ENCODE results near the gene TLR9.

Gene TLR9

GRCh38 chr3:52248165-52248541 is 22.7 kb upstream of the TLR9 start:
- in situ Hi-C loops (cut with HindIII; ENCODE audit: low sequenced_read_pairs) = no loop called here

DNA sequence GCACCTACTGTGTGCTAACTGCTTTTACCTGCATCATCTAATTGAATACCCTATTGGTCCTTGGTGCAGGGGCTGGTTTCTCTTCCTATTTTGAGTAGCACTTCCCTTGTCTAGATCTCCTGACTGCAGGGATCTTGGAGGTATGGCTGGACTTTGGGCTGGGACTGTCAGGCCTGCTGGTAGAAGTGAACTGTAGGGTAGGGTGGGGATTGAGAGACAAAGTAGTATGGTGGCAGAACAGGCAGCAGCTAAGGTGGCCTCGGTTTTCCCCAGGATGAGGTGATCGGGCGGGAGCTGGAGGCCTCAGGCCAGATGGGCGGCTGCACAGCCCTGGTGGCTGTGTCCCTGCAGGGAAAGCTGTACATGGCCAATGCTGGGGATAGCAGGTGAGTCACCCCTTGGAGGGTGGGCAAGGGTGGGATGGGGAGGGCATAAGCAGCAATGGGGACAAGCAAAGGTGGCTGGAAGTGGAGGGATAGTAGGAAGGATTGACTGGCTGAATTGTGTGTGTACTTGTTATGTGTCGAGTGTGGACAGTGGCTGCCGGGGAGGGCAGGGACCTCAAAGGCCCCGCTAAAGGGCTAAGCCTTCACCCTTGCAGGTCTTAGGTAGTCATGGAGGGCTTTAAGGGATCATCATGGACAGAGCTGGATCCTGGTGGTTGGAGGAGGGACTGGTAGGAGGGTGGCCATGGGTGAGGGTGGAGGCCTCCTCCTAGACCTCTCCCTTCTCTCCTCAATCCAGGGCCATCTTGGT is 22.1 kb upstream of the TLR9 start:
- in situ Hi-C loops (cut with HindIII; ENCODE audit: low sequenced_read_pairs) = no loop called here

DNA sequence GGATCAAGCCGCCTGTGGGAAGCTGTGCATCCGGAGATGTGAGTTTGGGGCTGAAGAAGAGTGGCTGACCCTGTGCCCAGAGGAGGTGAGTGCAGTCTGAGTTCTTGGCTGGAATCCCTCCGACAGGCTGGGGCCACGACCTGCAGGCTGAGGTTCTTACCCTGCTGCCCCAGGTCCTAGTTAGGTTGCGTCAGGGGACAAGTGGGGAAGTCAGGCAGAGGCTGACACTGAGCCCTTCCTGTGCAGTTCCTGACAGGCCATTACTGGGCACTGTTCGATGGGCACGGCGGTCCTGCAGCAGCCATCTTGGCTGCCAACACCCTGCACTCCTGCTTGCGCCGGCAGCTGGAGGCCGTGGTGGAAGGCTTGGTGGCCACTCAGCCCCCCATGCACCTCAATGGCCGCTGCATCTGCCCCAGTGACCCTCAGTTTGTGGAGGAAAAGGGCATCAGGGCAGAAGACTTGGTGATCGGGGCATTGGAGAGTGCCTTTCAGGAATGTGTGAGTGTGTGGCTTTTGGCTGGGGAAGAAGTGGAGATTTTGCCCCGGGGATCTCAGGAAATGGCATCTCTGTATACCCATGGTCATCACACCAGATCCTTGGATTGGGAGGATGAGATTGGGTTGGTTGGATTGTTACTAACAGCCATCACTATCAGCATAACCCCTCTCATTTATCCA is 21.4 kb upstream of the TLR9 start:
- in situ Hi-C loops (cut with HindIII; ENCODE audit: low sequenced_read_pairs) = no loop called here

GRCh38 chr3:52246264-52246620 is 20.8 kb upstream of the TLR9 start:
- in situ Hi-C loops (cut with HindIII; ENCODE audit: low sequenced_read_pairs) = no loop called here

DNA sequence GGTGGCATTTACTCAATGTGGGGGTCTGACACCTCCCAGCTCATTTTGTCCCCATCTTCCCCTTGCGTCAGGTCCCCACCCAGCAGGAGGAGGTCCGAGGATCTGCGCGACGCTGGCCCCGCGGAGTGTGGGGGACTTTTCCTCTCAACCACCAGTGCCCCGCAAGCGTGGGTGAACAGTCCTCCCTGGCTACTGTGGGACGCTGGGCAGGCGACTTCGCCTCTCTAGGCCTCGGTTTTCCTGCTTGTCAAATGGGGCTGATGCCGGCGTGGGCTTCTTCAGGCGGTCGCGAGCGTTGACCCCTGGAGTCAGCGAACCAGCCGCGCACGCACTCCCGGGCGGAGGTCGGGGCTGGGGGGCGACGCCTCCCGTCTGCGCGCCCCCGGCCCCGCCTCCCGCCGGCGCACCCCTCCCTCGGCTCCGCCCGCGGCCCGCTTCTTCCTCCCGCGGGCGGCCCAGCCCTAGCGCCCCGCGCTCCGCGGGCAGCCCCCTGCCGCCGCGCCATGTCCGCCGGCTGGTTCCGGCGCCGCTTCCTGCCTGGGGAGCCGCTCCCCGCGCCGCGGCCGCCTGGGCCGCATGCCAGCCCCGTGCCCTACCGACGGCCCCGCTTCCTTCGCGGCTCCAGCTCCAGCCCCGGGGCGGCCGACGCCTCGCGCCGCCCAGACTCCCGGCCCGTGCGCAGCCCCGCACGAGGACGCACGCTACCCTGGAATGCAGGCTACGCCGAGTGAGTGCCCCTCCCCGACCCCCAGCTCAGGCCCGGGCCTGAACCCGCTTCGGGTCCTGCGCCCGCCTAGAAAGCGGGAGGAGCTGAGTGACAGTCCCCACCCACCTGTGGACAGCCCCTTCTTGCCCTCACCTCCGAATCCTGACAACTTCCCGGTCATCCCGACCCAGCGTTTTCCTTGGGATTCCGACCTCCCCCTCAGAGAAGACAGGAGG is 20.1 kb upstream of the TLR9 start, which contains the start of gene PPM1M:
Gene PPM1M, plus strand, starts transcription at position 438 of the 942 bp plus-strand sequence. Its CDS starts 66 bp downstream, at position 504.
- in situ Hi-C loops (cut with HindIII; ENCODE audit: low sequenced_read_pairs) = no loop called here

DNA sequence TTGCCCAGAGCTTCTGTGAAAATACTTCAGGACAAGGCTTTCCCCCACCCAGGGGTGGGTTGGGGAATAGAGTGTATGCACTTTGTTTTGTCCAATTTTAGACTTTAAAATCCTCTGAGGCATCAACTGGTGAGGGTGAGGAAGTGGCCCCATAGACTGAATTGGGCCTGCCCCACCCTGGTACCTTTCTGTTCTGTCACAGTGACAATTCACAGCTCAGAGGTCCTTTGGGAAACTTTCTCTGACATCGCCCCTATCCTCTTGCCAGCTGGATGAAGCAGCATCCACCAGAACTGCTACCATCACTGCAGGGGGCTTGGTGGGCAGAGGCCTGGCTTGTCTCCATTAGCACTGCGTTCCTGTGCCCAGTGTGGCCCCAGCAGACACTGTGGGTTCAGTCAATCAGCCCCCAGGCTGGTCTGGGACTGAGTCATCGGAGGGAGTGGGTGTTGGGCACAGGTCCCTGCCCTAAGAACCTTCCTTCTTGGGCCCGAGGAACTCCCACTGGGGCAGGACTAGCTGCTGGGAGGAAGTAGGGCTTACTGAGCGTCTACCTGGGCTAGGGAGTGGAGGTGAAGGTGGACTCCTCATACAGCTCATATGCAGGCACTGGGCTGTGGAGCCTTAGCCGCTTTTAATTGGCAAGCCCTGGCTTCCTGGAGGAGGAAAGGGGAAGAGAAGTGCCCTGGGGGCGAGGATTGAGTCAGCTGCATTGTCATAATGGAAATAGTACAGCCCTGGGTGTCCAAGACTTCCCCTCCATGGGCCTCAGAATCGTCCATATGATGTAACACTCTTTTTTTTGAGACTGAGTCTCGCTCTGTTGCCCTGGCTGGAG is 18.6 kb upstream of the TLR9 start:
- in situ Hi-C loops (cut with HindIII; ENCODE audit: low sequenced_read_pairs) = no loop called here

GRCh38 chr3:52242039-52242438 is 16.6 kb upstream of the TLR9 start:
- in situ Hi-C loops (cut with HindIII; ENCODE audit: low sequenced_read_pairs) = no loop called here

DNA sequence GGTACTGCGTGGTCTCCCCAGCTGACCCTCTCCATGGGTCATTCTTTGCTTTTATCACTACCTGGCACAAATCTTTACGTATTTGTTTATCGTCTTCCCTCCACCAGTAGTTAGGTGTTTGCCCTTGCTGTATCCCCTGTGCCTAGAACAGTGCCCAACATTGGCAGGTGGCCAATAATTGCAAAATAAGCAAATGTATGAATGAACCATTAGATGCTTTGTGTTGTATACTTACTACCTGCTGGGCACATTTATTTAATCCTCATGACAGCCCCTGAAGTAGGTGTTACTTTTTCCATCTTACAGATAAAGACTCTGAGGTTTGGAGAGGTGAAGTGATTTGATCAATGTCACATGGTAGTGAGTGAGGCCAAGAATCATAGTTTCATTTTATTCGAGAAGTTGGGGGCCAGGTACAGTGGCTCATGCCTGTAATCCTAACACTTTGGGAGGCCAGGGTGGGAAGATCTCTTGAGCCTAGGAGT is 15.5 kb upstream of the TLR9 start:
- in situ Hi-C loops (cut with HindIII; ENCODE audit: low sequenced_read_pairs) = no loop called here

DNA sequence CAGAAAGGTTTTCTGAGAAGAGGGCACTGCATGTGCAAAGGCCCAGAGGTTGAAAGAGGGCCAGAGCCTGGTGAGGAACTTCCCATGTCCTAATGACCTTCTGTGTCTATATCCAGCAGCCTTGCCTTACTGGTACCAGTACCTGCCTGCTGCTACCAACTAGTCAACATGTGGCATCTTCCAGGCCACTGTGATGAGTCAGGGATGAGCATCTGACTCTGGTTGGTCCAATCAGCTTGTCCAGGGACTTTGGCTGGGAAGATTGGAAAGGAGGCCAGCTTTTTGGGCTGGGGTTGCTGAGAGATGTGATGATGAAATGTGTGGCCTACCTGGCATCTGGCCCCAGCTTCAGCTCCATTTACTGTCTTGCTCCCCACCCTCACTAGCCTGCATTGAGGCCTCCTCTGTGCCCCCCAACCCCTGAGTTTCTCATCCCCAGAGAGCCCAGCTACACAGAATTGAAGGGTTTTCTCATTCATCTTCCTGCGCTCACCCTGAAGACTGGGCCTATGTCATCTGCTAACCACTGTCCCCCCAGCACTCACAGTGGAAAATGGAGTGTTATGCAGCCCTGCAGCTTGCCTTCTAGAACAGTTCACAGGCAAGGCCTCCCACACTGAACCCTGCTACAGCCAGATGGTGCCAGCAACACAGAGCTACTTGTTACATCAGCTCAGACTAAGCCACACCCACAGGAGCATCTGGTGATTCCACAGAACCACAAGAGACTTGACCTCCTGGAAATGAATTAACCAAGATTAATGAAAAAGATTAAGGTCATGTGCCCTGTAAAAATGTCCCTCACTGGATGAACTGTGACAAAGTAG is 14.8 kb upstream of the TLR9 start:
- in situ Hi-C loops (cut with HindIII; ENCODE audit: low sequenced_read_pairs) = no loop called here

GRCh38 chr3:52238761-52239701 is 13.6 kb upstream of the TLR9 start, which contains the start of gene TWF2:
Gene TWF2, minus strand, starts transcription at chr3:52239158. Its CDS starts 142 bp downstream, at chr3:52239016.
- in situ Hi-C loops (cut with HindIII; ENCODE audit: low sequenced_read_pairs) = no loop called here

GRCh38 chr3:52238193-52238760 is 12.8 kb upstream of the TLR9 start:
- in situ Hi-C loops (cut with HindIII; ENCODE audit: low sequenced_read_pairs) = no loop called here

DNA sequence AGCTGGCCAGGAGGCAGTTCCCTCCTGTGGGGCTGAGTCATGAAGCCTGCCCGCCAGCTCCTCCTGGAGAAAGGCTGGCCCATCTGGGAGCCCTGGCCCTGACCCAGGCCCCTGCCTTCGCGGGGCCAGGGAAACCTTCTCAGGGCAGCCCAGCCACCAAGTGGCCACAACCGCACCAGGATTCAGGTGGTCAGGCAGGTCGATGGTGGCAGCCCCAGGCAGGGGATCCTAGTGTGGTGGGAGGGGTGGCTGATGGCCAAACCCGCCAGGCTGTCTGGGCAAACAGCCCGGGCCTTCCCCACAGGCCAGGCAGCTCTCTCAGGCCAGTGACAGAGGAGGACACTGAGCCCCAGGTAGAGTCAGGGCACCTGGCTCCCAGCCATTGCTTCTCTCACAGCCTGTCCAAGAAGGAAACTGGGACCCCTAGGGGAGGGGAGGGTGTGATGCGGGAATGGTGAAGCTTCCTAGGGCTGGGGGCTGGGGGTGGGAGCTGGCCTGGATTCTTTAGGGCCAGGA is 12.3 kb upstream of the TLR9 start:
- in situ Hi-C loops (cut with HindIII; ENCODE audit: low sequenced_read_pairs) = no loop called here

DNA sequence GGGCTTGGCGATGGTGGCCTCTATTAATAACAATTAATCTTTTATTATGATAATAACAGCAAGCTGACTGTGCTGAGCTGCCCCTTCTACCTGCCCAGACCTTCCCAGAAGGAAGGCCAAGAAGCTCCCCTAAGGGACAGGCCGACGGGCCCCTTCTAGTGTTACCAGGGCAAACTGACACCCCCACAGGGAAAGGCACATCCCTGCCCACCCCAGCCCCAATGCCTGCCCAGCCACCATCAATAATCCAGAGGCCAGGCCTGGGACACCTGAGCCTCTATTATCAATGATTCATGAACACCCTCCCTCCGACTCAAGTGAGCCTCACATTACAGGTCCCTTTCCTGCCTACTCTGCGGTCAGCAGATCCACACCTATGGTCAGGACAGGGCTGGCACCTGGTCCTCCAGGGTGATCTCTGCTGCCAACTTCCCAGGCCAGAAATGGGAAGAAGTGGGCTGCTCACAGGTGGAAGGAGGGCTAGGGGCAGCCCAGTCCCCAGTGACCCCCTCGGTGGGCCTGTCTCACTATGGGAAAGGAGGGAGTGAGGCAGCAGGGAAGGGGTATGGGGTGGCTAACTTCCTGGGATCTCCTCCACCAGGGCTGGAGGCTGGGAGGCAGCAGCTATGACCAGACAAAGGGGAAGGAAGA is 11.7 kb upstream of the TLR9 start:
- in situ Hi-C loops (cut with HindIII; ENCODE audit: low sequenced_read_pairs) = no loop called here

GRCh38 chr3:52236424-52236886 is 11.0 kb upstream of the TLR9 start:
- in situ Hi-C loops (cut with HindIII; ENCODE audit: low sequenced_read_pairs) = no loop called here

DNA sequence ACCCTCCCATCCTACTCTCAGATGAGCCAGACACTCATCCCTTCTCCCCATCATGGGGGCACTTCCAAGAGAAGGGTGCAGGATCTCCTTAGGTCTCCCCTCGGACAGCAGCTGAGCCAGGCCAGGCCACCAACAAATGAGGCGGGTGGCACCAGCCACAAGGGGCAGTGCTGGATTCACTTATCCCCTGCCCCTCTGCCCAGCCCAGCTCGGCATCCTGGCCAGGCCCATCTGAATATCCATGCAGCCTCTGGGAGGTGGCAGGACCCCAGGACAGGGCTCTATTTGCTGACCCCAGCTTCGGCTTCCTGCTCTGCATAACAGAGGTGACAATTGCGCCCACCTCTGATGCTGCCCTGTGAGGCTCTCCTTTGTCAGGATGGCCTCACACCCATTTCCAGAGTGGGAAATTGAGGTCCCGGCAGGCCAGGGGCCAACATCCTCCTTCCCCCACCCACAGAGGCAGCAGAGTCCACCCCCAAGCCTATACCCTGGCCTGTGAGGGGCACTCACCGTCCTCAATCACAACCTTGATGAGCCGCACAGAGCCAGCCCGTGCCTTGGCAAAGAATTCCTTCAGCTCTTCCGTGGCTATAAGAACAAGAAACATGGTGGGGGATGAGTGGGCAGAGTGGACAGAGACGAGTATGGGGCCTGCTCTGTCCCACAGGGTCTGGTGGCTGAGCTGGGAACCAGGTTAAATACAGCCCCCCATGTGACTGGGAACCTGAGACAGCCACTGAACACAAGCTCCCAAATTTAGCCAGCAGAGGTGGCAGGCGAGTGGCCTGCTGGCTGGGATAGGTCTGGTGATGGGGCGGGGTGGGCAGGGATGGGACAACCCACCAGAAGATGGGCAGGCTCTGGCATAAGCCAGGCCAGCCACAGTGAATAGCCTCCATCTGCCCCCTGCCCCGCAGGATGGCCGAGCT is 9.3 kb upstream of the TLR9 start:
- in situ Hi-C loops (cut with HindIII; ENCODE audit: low sequenced_read_pairs) = no loop called here

GRCh38 chr3:52233968-52234367 is 8.5 kb upstream of the TLR9 start:
- in situ Hi-C loops (cut with HindIII; ENCODE audit: low sequenced_read_pairs) = no loop called here
